Measurements from ENCODE around the gene DPP10.

GRCh38 chr2:115739574-115739973 is 1297.1 kb downstream of the DPP10 start:
- TF ChIP-seq POLR2AphosphoS5 (IDR thresholded peaks at IDR 0.05; ENCODE audit: low read depth, low read length) (no peak), TAF1 (IDR thresholded peaks at IDR 0.05; ENCODE audit: borderline replicate concordance, insufficient read depth, low read length) (no peak)
